BJ (cell line): Measurements from ENCODE around the gene FSTL4. TPM values are rescaled to one million over a fixed set of nuclear protein-coding genes. Genes with fewer than 3 reads are reported as not detected.

Experiments
- CTCF ChIA-PET: fragments of 350-600 bp; formaldehyde crosslinking; extraction: SDS; loops from one replicate; lab custom pipeline; 2021; ENCODE audit warnings: antibody characterized with exemption, inconsistent platforms; lab: Yijun Ruan, JAX
- POLR2A ChIA-PET: fragments of 300-600 bp; sonication (Branson Sonifier 250); formaldehyde crosslinking; extraction: SDS; loops from one replicate; lab custom pipeline; 2021; ENCODE audit warnings: antibody characterized with exemption; lab: Charles Lee
- DNase-seq: peaks from one replicate; pipeline ENCODE4 v3.0.0-alpha.2; 2011; ENCODE audit warnings: low read depth
- H3K27me3 ChIP-seq: 2 replicates; pipeline ENCODE4 v1.6.0; 2011; ENCODE audit warnings: low read length; ENCODE audit not compliant: control insufficient read depth, insufficient read depth
- H3K36me3 ChIP-seq: 2 replicates; pipeline ENCODE4 v1.5.1; 2011; ENCODE audit warnings: low read length; ENCODE audit not compliant: control insufficient read depth, insufficient read depth
- H3K4me3 ChIP-seq: 2 replicates; pipeline ENCODE4 v1.5.1; 2011; ENCODE audit warnings: low read depth, mild to moderate bottlenecking, control low read depth, low read length
- polyA plus RNA-seq: library from polyadenylated mRNA; depleted of rRNA; stranded (reverse); fragments of >200 nt; gene quantifications from 2 replicates; pipeline ENCODE4 v1.2.3, GENCODE V29; 2011
- TF ChIP-seq, protein P1 (sequence below): IDR thresholded peaks from 2 replicates; pipeline ENCODE4 v1.5.1; 2011; ENCODE audit warnings: low read depth, mild to moderate bottlenecking, control low read depth, inconsistent platforms, low read length, moderate library complexity; ENCODE audit not compliant: insufficient read depth

Gene FSTL4
- polyA plus RNA-seq, 1 experiment, result not detected

DNA sequence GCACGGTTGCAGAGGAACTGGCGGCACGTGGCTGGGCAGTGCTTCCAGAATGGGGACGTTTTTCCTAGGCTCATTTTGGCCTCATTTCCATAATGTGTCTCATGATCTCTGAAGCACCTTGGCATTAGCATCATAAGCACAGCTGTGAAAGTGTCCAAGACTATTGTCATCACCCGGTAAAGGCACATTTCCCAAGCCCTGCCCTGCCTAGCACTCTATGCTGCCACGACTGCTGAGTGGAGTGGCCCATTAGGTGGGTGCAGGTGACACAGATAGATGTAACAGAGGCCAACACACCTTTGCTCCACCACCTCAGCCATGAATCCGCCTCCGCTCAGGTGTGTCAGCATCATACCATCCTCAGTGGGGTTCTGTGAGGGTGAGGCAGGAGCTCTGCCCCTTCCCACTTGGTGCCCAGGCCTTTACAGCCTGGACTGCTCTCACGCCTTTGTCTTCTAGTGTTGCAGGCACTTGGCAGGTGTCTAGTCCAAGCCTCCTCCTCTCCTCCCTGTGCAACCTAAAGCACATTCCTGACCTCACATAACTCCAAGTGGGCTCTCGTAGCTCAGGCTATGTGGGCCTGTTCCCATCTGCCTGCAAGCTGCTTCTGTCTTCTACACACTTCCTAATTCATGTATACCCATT, 213.0 kb downstream of the FSTL4 start:
- no peak for DNase-seq
- Histone ChIP-seq H3K4me3 (no peak overlapping the region), H3K27me3 (no peaks in the 10 kb centered on the region), H3K36me3 (no peaks in the 10 kb centered on the region)
- ChIA-PET CTCF (interaction anchor here (1.0 kb wide), 1 partner anchor 23 kb away, joined by 3 read pairs; no protein-coding TSS in a partner anchor), POLR2A (no interaction called here)
- TF ChIP-seq, protein P1, sequence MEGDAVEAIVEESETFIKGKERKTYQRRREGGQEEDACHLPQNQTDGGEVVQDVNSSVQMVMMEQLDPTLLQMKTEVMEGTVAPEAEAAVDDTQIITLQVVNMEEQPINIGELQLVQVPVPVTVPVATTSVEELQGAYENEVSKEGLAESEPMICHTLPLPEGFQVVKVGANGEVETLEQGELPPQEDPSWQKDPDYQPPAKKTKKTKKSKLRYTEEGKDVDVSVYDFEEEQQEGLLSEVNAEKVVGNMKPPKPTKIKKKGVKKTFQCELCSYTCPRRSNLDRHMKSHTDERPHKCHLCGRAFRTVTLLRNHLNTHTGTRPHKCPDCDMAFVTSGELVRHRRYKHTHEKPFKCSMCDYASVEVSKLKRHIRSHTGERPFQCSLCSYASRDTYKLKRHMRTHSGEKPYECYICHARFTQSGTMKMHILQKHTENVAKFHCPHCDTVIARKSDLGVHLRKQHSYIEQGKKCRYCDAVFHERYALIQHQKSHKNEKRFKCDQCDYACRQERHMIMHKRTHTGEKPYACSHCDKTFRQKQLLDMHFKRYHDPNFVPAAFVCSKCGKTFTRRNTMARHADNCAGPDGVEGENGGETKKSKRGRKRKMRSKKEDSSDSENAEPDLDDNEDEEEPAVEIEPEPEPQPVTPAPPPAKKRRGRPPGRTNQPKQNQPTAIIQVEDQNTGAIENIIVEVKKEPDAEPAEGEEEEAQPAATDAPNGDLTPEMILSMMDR, result no peak

DNA sequence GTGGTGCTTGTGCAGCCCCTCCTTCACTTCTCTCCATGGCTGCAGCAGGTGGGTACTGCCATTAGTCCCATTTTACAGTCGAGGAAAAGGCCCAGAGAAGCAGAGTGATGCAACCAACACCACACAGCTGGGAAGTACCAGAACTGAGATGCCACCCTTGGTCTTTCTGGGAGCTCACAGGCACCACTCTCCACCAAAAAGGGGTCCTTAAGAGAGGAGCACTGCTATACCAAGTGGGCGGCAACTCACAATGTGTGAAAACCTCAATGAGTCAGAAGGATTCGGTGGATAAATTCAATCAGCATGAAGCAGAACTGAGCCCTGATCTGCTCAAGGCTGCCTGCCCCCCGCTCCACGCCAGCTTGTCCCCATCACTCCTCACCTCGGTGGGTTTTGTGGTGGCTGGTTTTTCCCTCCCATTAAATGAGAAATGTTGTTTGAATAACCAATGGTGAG, 213.7 kb downstream of the FSTL4 start:
- TF ChIP-seq, protein P1, result no peak
- ChIA-PET POLR2A (no interaction called here), CTCF (interaction anchor here (1.0 kb wide), 1 partner anchor 22 kb away, joined by 3 read pairs; no protein-coding TSS in a partner anchor)
- H3K27me3 ChIP-seq, result no peaks in the 10 kb centered on the region
- H3K4me3 ChIP-seq, result no peak overlapping the region
- no peak for DNase-seq
- no peaks in the 10 kb centered on the region for H3K36me3 ChIP-seq

DNA sequence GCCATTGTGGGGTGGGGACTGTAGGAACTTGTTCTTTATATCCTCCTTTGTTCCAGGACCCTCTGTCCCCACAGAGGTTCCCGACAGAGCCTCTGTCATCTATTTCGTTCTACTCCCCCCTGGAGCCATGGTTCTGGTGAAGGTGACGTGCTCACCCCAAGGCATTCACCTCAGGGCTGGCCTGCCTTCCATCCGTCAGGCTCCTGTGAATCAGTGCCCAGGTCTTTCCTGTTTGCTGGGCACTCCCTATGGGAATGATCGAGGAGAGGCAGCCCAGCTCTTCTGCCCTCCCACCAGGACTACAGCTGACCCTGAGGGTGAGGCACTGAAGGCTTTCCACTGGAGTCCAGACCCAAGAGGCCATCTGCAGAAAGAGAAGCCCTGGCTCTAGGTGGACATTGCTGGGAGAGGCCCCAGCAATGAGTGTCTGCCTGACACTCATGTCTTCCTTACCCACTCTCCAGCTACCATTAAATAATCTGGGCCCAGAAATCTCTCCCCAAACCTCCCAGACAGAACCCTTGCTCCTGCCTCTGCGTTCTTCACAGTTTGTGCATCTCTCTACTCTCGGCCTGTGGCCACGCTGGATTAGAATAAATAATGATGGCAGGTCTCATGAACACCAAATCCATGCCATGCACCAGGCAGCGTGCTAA, 214.2 kb downstream of the FSTL4 start:
- no peak for DNase-seq
- TF ChIP-seq, protein P1, result no peak
- ChIA-PET CTCF (no interaction called here), POLR2A (no interaction called here)
- Histone ChIP-seq H3K27me3 (no peaks in the 10 kb centered on the region), H3K4me3 (no peak overlapping the region), H3K36me3 (no peaks in the 10 kb centered on the region)

DNA sequence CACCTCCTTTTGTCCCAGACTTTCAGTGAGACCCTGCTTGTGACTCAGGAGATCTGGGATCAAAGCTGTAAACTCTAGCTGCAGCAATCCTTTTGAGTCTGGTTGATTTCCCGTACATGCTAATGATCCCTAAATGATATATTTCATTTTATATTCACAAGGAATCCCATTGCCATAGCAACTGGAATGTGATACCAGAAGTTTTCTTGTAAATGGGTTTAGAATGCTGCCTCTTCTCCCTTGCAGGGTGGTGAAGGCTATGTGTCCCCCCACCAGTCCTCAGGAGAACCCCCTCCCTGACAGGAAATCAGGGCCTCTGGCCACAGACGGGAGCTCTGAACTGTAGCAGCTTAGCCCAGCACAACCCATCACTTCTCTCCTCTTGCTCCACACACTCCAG, 215.0 kb downstream of the FSTL4 start:
- Histone ChIP-seq H3K36me3 (no peaks in the 10 kb centered on the region), H3K4me3 (no peak overlapping the region), H3K27me3 (no peaks in the 10 kb centered on the region)
- TF ChIP-seq, protein P1, result no peak
- POLR2A ChIA-PET, result no interaction called here
- DNase-seq, result no peak
- CTCF ChIA-PET, result no interaction called here

DNA sequence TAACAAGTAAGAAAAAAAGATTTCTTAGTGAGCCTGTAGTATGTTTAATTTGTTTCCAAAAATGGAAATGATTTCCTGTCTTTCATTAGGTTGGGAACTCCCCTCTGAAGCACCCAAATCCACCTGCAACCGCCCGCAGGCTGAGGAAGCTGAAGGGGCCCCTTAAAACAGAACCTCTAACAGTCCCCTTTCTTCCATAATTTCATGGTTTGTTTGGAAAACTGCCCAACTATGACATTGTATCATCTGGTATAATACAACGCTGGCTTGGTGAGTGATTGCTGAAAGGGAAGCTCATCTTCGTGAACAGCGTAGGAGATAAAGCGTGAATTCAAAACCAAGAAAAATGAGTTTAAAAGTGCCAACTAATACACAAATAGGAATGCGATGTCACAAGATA, 215.5 kb downstream of the FSTL4 start:
- no peak for DNase-seq
- ChIA-PET POLR2A (no interaction called here), CTCF (no interaction called here)
- TF ChIP-seq, protein P1, result no peak
- Histone ChIP-seq H3K4me3 (no peak overlapping the region), H3K27me3 (no peaks in the 10 kb centered on the region), H3K36me3 (no peaks in the 10 kb centered on the region)
